Measurements from ENCODE around the gene AGAP1. TPM values are rescaled to one million over a fixed set of nuclear protein-coding genes. Genes with fewer than 3 reads are reported as not detected.

AGAP1 gene
- total RNA-seq, 1 donor from 2014 or later = 47.2 TPM

GRCh38 chr2:235449568-235449967, 44.3 kb upstream of the AGAP1 start:
- peaks cover 3% of the 10 kb centered on the region for H3K4me1 Mint-ChIP-seq (ENCODE audit: low read depth)
- no peaks in the 10 kb centered on the region for H3K9me3 Mint-ChIP-seq (ENCODE audit: low read depth)
- H3K27me3 Mint-ChIP-seq = no peaks in the 10 kb centered on the region

GRCh38 chr2:235453605-235454151, 40.2 kb upstream of the AGAP1 start:
- Mint-ChIP-seq H3K4me1 (ENCODE audit: low read depth) (peaks cover 3% of the 10 kb centered on the region), H3K36me3 (ENCODE audit: insufficient read depth) (no peaks in the 10 kb centered on the region), H3K4me3 (ENCODE audit: low read depth) (no peak overlapping the region), H3K27me3 (no peaks in the 10 kb centered on the region), H3K27ac (no peak overlapping the region), H3K9me3 (ENCODE audit: low read depth) (no peaks in the 10 kb centered on the region)
- TF ChIP-seq, protein P1, sequence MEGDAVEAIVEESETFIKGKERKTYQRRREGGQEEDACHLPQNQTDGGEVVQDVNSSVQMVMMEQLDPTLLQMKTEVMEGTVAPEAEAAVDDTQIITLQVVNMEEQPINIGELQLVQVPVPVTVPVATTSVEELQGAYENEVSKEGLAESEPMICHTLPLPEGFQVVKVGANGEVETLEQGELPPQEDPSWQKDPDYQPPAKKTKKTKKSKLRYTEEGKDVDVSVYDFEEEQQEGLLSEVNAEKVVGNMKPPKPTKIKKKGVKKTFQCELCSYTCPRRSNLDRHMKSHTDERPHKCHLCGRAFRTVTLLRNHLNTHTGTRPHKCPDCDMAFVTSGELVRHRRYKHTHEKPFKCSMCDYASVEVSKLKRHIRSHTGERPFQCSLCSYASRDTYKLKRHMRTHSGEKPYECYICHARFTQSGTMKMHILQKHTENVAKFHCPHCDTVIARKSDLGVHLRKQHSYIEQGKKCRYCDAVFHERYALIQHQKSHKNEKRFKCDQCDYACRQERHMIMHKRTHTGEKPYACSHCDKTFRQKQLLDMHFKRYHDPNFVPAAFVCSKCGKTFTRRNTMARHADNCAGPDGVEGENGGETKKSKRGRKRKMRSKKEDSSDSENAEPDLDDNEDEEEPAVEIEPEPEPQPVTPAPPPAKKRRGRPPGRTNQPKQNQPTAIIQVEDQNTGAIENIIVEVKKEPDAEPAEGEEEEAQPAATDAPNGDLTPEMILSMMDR (IDR thresholded peaks at IDR 0.05; ENCODE audit: unreplicated experiment) = no peak
- DNase-seq (ENCODE audit: low spot score, unreplicated experiment) = no peak

More at GRCh38 chr2:235449568-235449967, 44.3 kb upstream of the AGAP1 start:
- TF ChIP-seq, protein P1 (IDR thresholded peaks at IDR 0.05; ENCODE audit: unreplicated experiment) = no peak
- Mint-ChIP-seq H3K27ac (no peak overlapping the region), H3K4me3 (ENCODE audit: low read depth) (no peak overlapping the region), H3K36me3 (ENCODE audit: insufficient read depth) (no peaks in the 10 kb centered on the region)
- DNase-seq (ENCODE audit: low spot score, unreplicated experiment) = no peak

DNA sequence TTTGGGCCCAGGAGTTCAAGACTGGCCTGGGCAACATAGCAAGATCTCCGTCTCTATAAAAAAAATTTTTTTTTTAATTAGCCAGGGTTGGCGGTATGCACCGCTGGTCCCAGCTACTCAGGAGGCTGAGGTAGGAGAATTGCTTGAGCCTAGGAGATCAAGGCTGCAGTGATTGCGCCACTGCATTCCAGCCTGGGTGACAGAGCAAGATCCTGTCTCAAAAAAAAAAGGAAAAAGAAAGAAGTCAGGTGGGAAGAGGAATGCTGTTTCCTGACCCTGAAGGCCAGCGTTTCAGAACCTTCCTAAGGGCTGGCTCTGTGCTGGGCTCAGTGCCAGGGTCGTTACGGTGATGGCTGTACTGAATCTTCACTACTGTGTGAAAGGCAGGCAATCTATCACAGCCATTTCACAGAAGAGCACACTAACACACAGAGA, 35.0 kb upstream of the AGAP1 start:
- Mint-ChIP-seq H3K9me3 (ENCODE audit: low read depth) (no peaks in the 10 kb centered on the region), H3K4me3 (ENCODE audit: low read depth) (no peak overlapping the region), H3K36me3 (ENCODE audit: insufficient read depth) (no peaks in the 10 kb centered on the region), H3K27ac (no peak overlapping the region), H3K27me3 (peaks cover 16% of the 10 kb centered on the region), H3K4me1 (ENCODE audit: low read depth) (no peaks in the 10 kb centered on the region)
- no peak for DNase-seq (ENCODE audit: low spot score, unreplicated experiment)
- TF ChIP-seq, protein P1 (IDR thresholded peaks at IDR 0.05; ENCODE audit: unreplicated experiment) = no peak

GRCh38 chr2:235460548-235461047, 33.2 kb upstream of the AGAP1 start:
- no peaks in the 10 kb centered on the region for H3K4me1 Mint-ChIP-seq (ENCODE audit: low read depth)
- no peak for DNase-seq (ENCODE audit: low spot score, unreplicated experiment)
- H3K9me3 Mint-ChIP-seq (ENCODE audit: low read depth) = no peaks in the 10 kb centered on the region
- TF ChIP-seq, protein P1 (IDR thresholded peaks at IDR 0.05; ENCODE audit: unreplicated experiment) = no peak
- no peak overlapping the region for H3K27ac Mint-ChIP-seq
- no peak overlapping the region for H3K4me3 Mint-ChIP-seq (ENCODE audit: low read depth)
- H3K27me3 Mint-ChIP-seq = peaks cover 20% of the 10 kb centered on the region
- H3K36me3 Mint-ChIP-seq (ENCODE audit: insufficient read depth) = no peaks in the 10 kb centered on the region

DNA sequence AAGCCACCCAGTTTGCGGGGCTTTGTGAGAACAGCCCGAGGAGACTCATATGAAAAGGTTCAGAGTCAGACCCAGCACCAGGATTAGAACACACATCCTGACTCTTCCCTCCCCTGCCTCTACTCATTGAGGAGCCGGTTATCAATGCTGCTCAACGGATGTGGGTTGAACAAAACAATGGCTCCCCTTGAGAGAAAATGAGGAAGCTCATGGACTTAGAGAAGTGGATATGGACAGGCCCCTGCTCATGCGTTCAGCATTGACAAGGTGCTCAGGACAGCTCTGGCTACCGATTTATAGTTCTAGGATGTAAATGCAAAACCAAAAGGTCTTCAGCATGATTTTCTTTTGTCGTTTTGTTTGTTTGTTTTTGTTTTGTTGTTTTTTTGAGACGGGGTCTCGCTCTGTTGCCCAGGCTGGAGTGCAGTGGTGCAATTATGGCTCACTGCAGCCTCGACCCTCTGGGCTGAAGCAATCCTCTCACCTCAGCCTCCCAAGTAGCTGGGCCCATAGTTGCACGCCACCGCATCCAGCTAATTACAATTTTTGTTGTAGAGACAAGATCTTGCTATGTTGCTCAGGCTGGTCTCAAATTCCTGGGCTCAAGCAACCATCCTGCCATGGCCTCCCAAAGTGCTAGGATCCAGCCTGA, 32.0 kb upstream of the AGAP1 start:
- TF ChIP-seq, protein P1 (IDR thresholded peaks at IDR 0.05; ENCODE audit: unreplicated experiment) = no peak
- DNase-seq (ENCODE audit: low spot score, unreplicated experiment) = no peak
- Mint-ChIP-seq H3K36me3 (ENCODE audit: insufficient read depth) (no peaks in the 10 kb centered on the region), H3K9me3 (ENCODE audit: low read depth) (no peaks in the 10 kb centered on the region), H3K4me1 (ENCODE audit: low read depth) (no peaks in the 10 kb centered on the region), H3K27ac (no peak overlapping the region), H3K4me3 (ENCODE audit: low read depth) (no peak overlapping the region), H3K27me3 (peaks cover 20% of the 10 kb centered on the region)

Data from progenitor cell of endocrine pancreas (in vitro differentiated cells).